ENCODE results near the gene AGT.

DNA sequence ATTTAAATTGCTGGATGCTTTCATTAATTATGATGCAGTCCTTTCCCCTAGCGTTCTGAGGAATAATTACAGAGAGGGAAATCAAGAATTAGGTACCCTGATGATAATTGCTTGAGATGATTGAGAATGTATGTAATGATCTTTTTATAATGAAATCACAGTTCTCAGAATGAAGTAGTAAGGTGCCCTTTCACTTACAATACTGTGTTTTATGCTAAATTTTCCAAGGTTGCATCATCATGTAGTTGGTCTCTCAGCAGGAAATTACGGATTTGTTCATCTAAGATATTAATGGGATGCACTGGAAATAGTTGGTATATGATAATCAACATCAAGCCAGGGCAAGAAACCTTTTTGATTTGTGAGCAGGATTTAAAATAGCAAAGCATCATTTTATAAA, 34.1 kb downstream of the AGT start:
- TF ChIP-seq POLR2A (IDR thresholded peaks at IDR 0.05; ENCODE audit: low read depth, low read length) (no peak), POLR2AphosphoS5 (IDR thresholded peaks at IDR 0.05; ENCODE audit: low read depth, low read length) (no peak), TAF1 (IDR thresholded peaks at IDR 0.05; ENCODE audit: borderline replicate concordance, low read depth, low read length) (no peak)

Measured in GM12892 (cell line).